OCI-LY7 (cell line): ENCODE results near the gene ZNF500. TPM values are rescaled to one million over a fixed set of nuclear protein-coding genes. Genes with fewer than 3 reads are reported as not detected.
A peak's percentile ranks its signal among the peaks of the same experiment; 100 is the strongest.

Experiments used
- BruUV-seq: library from RNA; stranded (reverse); fragments of 400-500 nt; replicated peaks from 2 replicates; lab custom pipeline; 2021; lab: Mats Ljungman, UMichigan
- CTCF ChIA-PET: fragments of 300-600 bp; sonication (Branson Sonifier 250); formaldehyde crosslinking; loops from one replicate; lab custom pipeline; 2022; ENCODE audit warnings: antibody characterized with exemption; ENCODE audit not compliant: unreplicated experiment; lab: Charles Lee
- POLR2A ChIA-PET: fragments of 300-600 bp; sonication (Branson Sonifier 250); formaldehyde crosslinking; loops from one replicate; lab custom pipeline; 2022; ENCODE audit warnings: antibody characterized with exemption; lab: Charles Lee
- DNase-seq: peaks from one replicate; pipeline ENCODE4 v3.0.0-alpha.2; 2015; ENCODE audit warnings: low spot score
- H2AFZ ChIP-seq: fragments of 200-600 bp; sonication (generic), shearing (Covaris generic); 2 replicates; pipeline ENCODE4 v1.6.1; 2014; ENCODE audit warnings: mild to moderate bottlenecking, antibody characterized with exemption, low read length, moderate library complexity
- H3K27ac ChIP-seq: fragments of 200-600 bp; sonication (generic); 2 replicates; pipeline ENCODE4 v1.5.1; 2014; ENCODE audit warnings: mixed run types, low read depth, mild to moderate bottlenecking, moderate library complexity, low read length, inconsistent platforms; ENCODE audit not compliant: poor library complexity, severe bottlenecking
- H3K36me3 ChIP-seq: fragments of 200-600 bp; sonication (generic); 2 replicates; pipeline ENCODE4 v1.6.1; 2014; ENCODE audit warnings: mild to moderate bottlenecking, antibody characterized with exemption, low read length, moderate library complexity, mixed read lengths; ENCODE audit not compliant: insufficient read depth
- H3K4me1 ChIP-seq: fragments of 200-600 bp; sonication (generic); 2 replicates; pipeline ENCODE4 v1.5.1; 2014; ENCODE audit warnings: mild to moderate bottlenecking, low read length; ENCODE audit not compliant: insufficient read depth, poor library complexity, severe bottlenecking
- H3K4me2 ChIP-seq: fragments of 200-600 bp; sonication (generic); 2 replicates; pipeline ENCODE4 v1.6.1; 2014; ENCODE audit warnings: mild to moderate bottlenecking, low read length
- H3K4me3 ChIP-seq: fragments of 200-600 bp; sonication (generic); 2 replicates; pipeline ENCODE4 v1.5.1; 2014; ENCODE audit warnings: mild to moderate bottlenecking, low read depth, low read length; ENCODE audit not compliant: poor library complexity, severe bottlenecking
- H3K79me2 ChIP-seq: fragments of 200-600 bp; sonication (generic); 2 replicates; pipeline ENCODE4 v1.6.1; 2016; ENCODE audit warnings: low read depth, mild to moderate bottlenecking, low read length, moderate library complexity, mixed read lengths; ENCODE audit not compliant: insufficient read depth
- H3K9me2 ChIP-seq: fragments of 200-600 bp; sonication (generic); 2 replicates; pipeline ENCODE4 v1.6.1; 2016; ENCODE audit warnings: mild to moderate bottlenecking, low read length, mixed read lengths; ENCODE audit not compliant: insufficient read depth
- H3K9me3 ChIP-seq: fragments of 200-600 bp; sonication (generic); 2 replicates; pipeline ENCODE4 v1.6.1; 2014; ENCODE audit warnings: mild to moderate bottlenecking, mixed run types, low read length, mixed read lengths
- H4K20me1 ChIP-seq: fragments of 200-600 bp; sonication (generic); 2 replicates; pipeline ENCODE4 v1.6.1; 2014; ENCODE audit warnings: mild to moderate bottlenecking, antibody characterized with exemption, low read length, moderate library complexity, mixed read lengths; ENCODE audit not compliant: insufficient read depth
- CTCF ChIP-seq: fragments of 200-600 bp; sonication (generic); conservative IDR thresholded peaks from 2 replicates; pipeline ENCODE4 v1.5.1; 2014; ENCODE audit warnings: mild to moderate bottlenecking, antibody characterized with exemption, low read length, moderate library complexity, mixed read lengths
- EZH2phosphoT487 ChIP-seq: fragments of 200-600 bp; sonication (generic); IDR thresholded peaks from 2 replicates; pipeline ENCODE4 v1.6.1; 2018; ENCODE audit warnings: low read depth, borderline replicate concordance, mild to moderate bottlenecking, mixed run types, antibody characterized with exemption, low read length, moderate library complexity, mixed read lengths
- intact Hi-C: fragments of 100-400 bp; cut with micrococcal nuclease; formaldehyde crosslinking; loops from one replicate; pipeline ENCODE4 v1.10.0; 2022; ENCODE audit not compliant: unreplicated experiment
- total RNA-seq, 2 experiments: library from RNA; depleted of rRNA in 1 of 2; stranded (reverse); fragments of >200 nt in 1 of 2; shearing (Covaris generic) in 1 of 2; gene quantifications; 2 replicates each; pipeline ENCODE4 v1.2.3, GENCODE V29; 2014 to 2022

Gene ZNF500
- total RNA-seq, 2 experiments from 2014 or later: 16.1 to 23.9 TPM

GRCh38 chr16:4801962-4802658, 35.1 kb upstream of the ZNF500 start, which contains the start of gene ROGDI:
Gene ROGDI, minus strand, starts transcription at chr16:4802633. Its CDS starts 62 bp downstream, at chr16:4802571.
- ChIA-PET POLR2A (no interaction called here), CTCF (no interaction called here)
- Histone ChIP-seq H3K4me3 (peak within 1 kb of the TSS; percentile 78), H3K9me2 (no peaks in the 10 kb centered on the region), H3K4me2 (peak within 1 kb of the TSS; percentile 99), H3K36me3 (peaks cover 26% of the 10 kb centered on the region), H2AFZ (peak within 1 kb of the TSS; percentile 87), H3K79me2 (no peaks in the 10 kb centered on the region), H3K4me1 (peaks cover 26% of the 10 kb centered on the region), H3K9me3 (no peaks in the 10 kb centered on the region), H3K27ac (peak within 1 kb of the TSS; percentile 59), H4K20me1 (no peaks in the 10 kb centered on the region)
- peak; percentile 92 for DNase-seq
- BruUV-seq: no TSS peak
- TF ChIP-seq CTCF: no peak
- no peak for TF ChIP-seq EZH2phosphoT487
- intact Hi-C loops: loop anchor here (1.0 to 2.0 kb wide), 3 partner anchors 34 to 67 kb away; partner anchors contain the start of genes ANKS3, DNAAF8, GLYR1 and UBN1

GRCh38 chr16:4801051-4801961, 34.3 kb upstream of the ZNF500 start:
- peak overlapping the region; percentile 59 for H3K27ac ChIP-seq
- DNase-seq: no peak

More at GRCh38 chr16:4801051-4801961, 34.3 kb upstream of the ZNF500 start:
- H2AFZ ChIP-seq: peak overlapping the region; percentile 87
- no peaks in the 10 kb centered on the region for H3K79me2 ChIP-seq
- no peaks in the 10 kb centered on the region for H3K9me3 ChIP-seq
- H3K4me2 ChIP-seq: peak overlapping the region; percentile 99
- intact Hi-C loops: no loop called here
- BruUV-seq: no TSS peak
- H3K36me3 ChIP-seq: peaks cover 22% of the 10 kb centered on the region
- H3K4me1 ChIP-seq: peaks cover 26% of the 10 kb centered on the region
- POLR2A ChIA-PET: no interaction called here
- H3K9me2 ChIP-seq: no peaks in the 10 kb centered on the region
- TF ChIP-seq EZH2phosphoT487: no peak
- TF ChIP-seq CTCF: no peak
- H4K20me1 ChIP-seq: no peaks in the 10 kb centered on the region
- CTCF ChIA-PET: no interaction called here
- peak overlapping the region; percentile 78 for H3K4me3 ChIP-seq
